ENCODE data around the gene TBL3.
A peak's percentile ranks its signal among the peaks of the same experiment; 100 is the strongest.
"Not testable (repeated sequence)": the region's sequence is repeated elsewhere in the genome, so short reads cannot be mapped to it uniquely, and the experiment has no call there.

TBL3 gene

DNA sequence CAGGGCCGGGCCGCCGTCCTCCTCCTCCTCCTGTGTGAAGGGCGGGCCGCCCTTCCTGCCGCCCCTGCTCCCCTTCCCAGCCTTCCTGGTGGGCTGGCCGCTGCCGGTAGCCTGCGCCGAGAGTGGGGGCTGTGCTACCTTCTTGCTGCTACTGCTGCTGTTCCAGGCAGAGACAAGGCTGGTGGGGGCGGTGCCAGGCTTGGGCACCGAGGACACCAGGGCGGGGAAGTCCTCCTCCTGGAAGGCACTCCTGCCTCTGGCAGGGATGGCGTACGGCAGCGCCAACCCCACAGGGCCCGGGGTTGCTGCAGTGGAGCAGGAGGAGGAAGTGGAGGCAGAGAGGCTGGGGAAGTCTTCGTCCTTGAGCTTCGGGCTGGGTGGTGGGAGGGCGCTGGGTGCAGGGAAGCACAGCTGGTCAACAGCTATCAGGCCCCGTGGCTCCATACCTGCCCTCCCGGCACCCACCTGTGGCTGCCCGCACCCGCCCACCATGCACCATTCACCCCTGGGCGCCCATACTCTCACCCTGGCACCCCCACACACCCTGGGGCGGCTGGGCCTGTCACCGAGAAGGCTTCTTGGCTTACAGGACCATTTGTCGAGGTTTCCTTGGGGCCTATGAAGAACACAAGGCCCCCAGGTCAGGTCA lies 28.1 kb downstream of the TBL3 start:
- no peak for DNase-seq (ENCODE audit: low spot score)

- DNase-seq (ENCODE audit: low spot score): no peak
Measured at GRCh38 chr16:2001035-2001434, 29.2 kb downstream of the TBL3 start.

DNA sequence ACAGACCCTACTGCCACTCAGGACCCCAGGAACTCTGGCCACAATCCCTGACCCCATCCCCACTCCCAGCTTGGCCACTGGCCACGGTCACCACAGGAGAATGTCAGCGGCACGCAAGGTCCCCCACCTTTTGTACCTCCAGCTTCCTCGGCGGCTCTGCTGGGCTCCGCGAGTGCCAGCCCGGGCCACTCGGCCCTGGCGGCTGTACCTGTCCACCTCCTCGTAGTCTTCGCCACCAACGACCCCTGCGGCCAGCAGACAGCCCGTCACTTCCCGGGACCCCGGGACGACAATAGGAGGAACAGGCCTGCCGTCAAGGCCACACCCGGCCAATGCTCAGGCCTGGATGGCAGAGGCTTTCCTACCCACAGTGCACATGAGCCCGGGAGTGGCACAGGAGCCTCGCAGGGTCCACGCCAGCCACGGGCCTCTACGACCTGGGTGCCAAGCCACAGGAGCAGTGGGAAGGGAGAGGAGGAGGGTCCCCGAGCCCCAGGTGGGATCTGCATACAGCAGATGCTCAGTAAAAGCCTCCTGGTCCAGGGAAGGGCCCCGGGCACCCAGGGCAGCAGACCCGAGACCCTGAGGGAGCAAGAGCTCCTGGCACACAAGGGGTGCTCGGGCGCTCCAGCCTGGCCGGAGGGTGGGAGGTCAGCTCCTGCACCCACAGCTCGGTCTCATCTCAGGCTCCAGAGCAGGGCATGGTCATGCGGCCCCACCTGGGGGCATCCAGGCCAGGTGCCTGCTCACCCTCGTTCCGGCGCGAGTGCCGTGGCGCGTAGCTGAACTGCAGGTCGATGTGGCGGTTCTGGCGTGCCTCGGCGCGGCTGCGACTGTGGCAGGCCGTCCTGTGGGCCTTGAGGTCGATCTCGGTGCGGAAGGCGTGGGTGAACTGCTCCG lies 29.9 kb downstream of the TBL3 start:
- DNase-seq (ENCODE audit: low spot score): no peak

GRCh38 chr16:2002406-2003230 lies 30.8 kb downstream of the TBL3 start:
- no peak for DNase-seq (ENCODE audit: low spot score)

- no peak for DNase-seq (ENCODE audit: low spot score)
Measured at GRCh38 chr16:2003231-2003826, 31.5 kb downstream of the TBL3 start.

DNA sequence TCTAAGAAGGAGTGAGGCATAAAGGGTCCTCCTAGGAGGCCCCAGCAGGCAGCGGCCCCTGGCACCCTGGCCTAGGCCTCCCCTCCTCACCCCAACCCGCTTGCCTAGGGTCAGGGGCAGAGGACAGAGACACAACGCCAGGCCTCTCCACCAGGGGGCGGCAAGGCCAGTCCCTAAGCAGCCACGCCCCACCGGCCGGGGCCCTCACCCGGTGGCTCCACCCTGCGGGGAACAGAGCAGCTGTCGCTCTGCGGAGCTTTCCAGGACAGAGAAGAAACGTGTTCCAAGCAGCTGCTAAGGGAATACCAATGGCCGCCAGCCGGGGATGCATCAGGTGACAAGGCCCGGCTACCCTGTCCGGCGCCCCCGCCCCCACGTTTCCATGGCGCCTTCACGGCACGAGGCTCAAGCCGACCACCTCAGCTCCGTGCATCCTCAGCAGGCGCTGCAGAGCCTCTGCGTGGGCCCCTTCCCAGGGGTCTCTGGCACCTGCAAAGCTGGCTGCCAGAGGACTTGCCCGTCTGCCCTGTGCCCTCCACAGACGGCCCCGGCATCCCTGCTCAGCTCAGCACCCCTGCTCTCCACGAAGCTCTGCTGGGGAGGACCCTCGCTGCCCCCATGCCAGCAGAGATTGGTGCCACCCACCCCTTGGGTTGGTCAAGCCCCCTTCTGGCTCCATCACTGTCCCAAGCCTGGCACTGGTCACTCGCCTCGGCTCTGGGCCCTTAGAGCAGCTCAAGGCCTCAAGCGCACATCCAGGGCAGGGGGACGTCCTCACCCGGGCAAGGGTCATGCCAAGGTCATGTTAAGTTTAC lies 32.2 kb downstream of the TBL3 start:
- peak; percentile 84 for DNase-seq (ENCODE audit: low spot score)

DNA sequence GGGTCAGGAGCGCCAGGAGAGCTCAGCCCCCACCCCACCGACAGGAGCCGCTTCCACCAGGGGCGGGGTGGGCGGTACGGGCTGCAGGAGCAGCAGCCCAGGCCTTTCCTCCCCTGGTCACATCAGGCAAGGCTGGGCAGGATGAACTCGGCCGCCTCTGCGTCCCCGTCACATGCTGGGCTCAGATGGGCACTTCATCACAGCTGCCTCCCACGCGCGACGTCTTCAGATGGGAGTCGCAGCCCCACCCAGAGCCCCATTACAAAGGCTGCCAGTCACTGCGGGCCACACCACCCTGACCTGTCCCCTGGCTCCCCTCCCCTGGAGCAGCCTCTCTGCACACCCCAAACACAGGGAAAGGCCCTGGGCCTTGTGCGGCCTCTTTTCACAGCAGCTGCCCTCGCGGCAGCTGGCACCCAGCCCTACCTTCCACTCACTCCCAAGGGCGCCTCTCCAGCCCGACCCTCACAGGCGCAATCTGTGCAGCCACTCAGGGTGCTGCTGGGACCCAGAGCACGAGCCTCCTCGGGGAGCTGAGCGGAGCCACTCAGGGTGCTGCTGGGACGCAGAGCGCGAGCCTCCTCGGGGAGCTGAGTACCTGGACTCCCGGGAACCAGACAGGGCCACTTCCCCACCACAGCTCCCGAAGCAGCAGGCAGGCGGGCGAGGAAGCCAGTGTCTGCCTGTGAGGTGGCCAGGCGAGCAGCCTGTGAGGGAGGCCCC lies 33.1 kb downstream of the TBL3 start:
- DNase-seq (ENCODE audit: low spot score): no peak

DNA sequence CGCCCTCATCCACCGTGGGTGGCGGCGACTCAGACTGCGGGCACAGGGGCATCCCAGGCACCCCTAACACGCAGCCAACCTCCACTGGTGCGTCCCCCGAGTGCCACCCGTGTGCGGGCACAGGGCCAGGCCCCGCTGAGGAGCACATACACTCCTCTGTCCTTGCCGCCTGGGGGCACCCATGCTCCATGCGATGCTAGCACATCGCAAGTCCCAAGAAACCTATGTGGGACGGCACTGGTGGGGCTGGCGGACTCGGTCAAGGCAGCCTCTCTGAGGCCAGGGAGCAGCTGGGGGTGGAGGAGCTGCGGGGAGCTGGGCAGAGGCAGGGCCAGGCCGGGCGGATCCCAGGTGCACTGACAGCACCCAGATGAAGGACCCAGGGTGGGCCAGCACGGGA lies 33.8 kb downstream of the TBL3 start:
- DNase-seq (ENCODE audit: low spot score): no peak

- no peak for DNase-seq (ENCODE audit: low spot score)
Measured at GRCh38 chr16:2006317-2006716, 34.5 kb downstream of the TBL3 start.

- DNase-seq (ENCODE audit: low spot score): no peak
Measured at GRCh38 chr16:2007081-2007836, 35.4 kb downstream of the TBL3 start.

GRCh38 chr16:2008009-2008526 lies 36.2 kb downstream of the TBL3 start:
- DNase-seq (ENCODE audit: low spot score): no peak

DNA sequence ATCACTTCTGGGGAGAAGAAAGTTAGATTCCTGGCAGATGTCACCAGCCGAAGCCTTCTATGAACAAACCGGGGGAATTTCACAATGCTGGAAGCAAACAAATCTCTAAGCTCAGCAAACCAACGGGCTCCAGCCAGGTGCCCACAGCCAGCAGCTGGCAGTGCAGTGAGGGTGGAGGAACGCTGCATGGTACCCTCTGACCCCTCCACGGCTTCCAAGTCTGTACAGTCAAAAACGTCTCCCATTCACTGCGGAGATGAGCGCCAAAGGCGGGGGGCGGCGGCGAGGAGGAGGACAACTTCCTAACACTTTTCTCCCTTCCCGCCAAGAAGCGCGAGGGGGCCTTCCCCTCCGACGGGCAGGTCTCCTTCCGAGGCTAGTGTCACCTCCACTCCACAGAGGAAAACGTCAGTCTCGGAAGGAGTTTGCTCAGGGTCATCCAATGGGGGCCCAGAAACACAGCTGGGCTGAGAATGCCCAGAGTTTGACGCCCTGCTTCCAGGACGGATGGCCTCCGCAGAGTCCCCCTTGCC lies 36.8 kb downstream of the TBL3 start:
- no peak for DNase-seq (ENCODE audit: low spot score)

GRCh38 chr16:2009164-2009711 lies 37.4 kb downstream of the TBL3 start:
- no peak for DNase-seq (ENCODE audit: low spot score)

DNA sequence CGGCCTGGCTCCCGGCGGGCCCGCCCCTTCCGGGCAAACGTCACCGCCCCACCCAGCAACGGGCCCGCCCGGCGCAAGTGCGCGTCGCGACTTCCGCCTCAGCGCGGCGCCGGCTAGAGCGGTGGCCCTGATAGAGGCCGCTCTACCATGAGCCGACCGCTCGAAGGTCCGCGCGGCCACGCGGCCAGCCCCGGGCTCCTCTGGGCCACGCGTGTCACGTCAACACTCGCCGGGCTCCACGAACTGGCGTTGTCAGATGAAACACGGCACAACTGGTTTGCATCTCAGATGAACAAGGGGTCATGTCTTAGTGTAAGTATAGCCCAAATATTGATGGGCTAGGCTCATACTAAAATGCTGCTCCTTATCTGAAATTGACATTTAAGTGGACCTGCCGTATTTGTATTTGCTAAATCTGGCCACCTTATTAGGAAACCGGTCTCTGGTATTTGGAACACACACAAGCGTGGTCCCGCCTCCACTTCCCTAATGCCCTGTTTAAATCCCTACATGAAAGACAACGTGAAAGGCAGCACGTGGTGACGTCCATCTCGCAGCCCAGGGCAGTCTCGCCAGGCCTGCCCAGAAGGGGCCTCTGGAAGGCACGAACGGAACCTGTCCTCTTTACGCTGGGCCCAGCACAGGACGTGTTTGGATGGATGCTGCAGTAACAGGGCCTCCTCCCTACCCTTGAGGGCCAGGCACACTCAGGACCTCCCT lies 38.1 kb downstream of the TBL3 start, which contains the start of gene ZNF598:
TSS of gene ZNF598 (minus strand) at position 31 of the 720 bp plus-strand sequence.
- DNase-seq (ENCODE audit: low spot score): peak; percentile 76

DNA sequence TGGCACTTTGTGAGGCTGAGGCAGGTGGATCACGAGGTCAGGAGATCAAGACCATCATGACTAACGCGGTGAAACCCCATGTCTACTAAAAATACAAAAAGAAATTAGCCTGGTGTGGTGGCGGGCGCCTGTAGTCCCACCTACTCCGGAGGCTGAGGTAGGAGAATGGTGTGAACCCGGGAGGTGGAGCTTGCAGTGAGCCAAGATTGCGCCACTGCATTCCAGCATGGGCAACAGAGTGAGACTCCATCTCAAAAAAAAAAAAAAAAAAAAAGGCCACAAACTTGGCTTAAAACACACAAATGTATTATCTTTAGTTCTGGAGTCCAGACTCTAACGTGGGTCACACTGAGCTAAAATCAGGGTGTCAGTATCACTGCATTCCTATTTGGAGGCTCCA lies 39.9 kb downstream of the TBL3 start:
- not testable (repeated sequence) for DNase-seq (ENCODE audit: low spot score)

DNA sequence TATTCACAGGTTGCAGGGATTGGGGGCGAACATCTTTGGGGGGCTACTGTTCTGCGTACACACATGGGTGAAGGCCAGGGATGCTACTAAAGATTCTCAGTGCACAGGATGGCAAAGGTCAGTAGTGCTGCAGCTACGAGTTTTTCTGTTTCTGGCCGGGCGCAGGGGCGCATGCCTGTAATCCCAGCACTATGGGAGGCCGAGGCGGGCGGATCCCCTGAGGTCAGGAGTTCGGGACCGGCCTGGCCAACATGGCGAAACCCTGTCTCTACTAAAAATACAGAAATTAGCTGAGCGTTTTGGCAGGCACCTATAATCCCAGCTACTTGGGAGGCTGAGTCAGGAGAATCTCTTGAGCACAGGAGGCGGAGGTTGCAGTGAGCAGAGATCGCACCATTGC lies 41.7 kb downstream of the TBL3 start:
- DNase-seq (ENCODE audit: low spot score): no peak

DNA sequence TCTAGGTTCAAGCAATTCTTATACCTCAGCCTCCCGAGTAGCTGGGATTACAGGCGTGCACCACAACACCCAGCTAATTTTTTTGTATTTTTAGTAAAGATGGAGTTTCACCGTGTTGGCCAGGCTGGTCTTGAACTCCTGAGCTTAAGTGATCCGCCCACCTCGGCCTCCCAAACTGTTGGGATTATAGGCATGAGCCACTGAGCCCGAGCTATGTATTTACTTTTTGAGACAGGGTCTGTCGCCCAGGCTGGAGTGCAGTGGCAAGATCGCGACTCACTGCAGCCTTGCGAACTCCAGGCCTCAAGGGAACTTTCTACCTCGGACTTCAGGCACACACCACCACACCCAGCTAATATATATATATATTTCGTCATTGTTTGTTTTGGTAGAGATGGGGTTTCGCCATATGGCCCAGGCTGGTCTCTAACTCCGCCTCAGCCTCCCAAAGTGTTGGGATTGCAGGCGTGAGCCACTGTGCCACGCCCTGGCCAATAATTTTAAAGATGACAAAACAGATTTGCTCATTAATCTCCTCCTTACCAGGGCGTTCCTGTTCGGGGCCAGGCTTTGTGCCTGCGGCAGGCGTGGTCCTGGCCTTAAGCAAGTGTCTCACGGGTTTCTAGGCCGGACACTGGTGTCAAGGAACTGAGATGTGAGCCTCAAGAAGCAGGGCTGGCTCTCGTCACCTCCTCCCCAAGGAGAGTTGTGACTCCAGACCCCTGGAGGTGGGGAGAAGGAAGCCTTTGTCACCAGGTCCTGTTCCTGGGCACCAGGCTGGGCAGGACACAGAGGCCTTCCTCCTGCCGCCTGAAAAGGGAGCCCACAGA lies 43.5 kb downstream of the TBL3 start:
- DNase-seq (ENCODE audit: low spot score): no peak

GRCh38 chr16:2015947-2016208 lies 44.0 kb downstream of the TBL3 start:
- no peak for DNase-seq (ENCODE audit: low spot score)
